ACC112 (cell line): ENCODE data around the gene SLC22A8.

ENCODE experiments used
- H2AFZ ChIP-seq: fragments of 200-600 bp; sonication (generic); one replicate; pipeline ENCODE4 v1.6.0; 2017; ENCODE audit warnings: antibody characterized with exemption, low read length; ENCODE audit not compliant: unreplicated experiment
- H3K27ac ChIP-seq: fragments of 200-600 bp; sonication (generic); 2 replicates; pipeline ENCODE4 v1.5.1; 2014; ENCODE audit warnings: low read depth, mild to moderate bottlenecking, antibody characterized with exemption, low read length, moderate library complexity
- H3K27me3 ChIP-seq: fragments of 200-600 bp; sonication (generic); 2 replicates; pipeline ENCODE4 v1.6.1; 2014; ENCODE audit warnings: mild to moderate bottlenecking, antibody characterized with exemption, low read length, moderate library complexity, mixed read lengths; ENCODE audit not compliant: insufficient read depth
- H3K36me3 ChIP-seq: fragments of 200-600 bp; sonication (generic); 2 replicates; pipeline ENCODE4 v1.6.1; 2016; ENCODE audit warnings: mild to moderate bottlenecking, antibody characterized with exemption, low read length, moderate library complexity, mixed read lengths; ENCODE audit not compliant: insufficient read depth
- H3K4me1 ChIP-seq: fragments of 200-600 bp; sonication (generic); one replicate; pipeline ENCODE4 v1.6.1; 2016; ENCODE audit warnings: low read length, mixed read lengths; ENCODE audit not compliant: insufficient read depth, unreplicated experiment, control insufficient read depth
- H3K4me3 ChIP-seq: fragments of 200-600 bp; sonication (generic); 2 replicates; pipeline ENCODE4 v1.5.1; 2014; ENCODE audit warnings: mild to moderate bottlenecking, low read depth, low read length
- H3K79me2 ChIP-seq: fragments of 200-600 bp; sonication (generic); one replicate; pipeline ENCODE4 v1.6.0; 2016; ENCODE audit warnings: low read length; ENCODE audit not compliant: control insufficient read depth, unreplicated experiment, insufficient read depth

SLC22A8 gene

GRCh38 chr11:63014408-63015055 is 1.1 kb downstream of the SLC22A8 start:
- no peaks in the 10 kb centered on the region for H3K79me2 ChIP-seq
- no peaks in the 10 kb centered on the region for H3K4me1 ChIP-seq
- no peak overlapping the region for H3K4me3 ChIP-seq
- no peaks in the 10 kb centered on the region for H3K36me3 ChIP-seq
- no peak overlapping the region for H3K27ac ChIP-seq
- H3K27me3 ChIP-seq, result peaks cover 64% of the 10 kb centered on the region
- H2AFZ ChIP-seq, result no peak overlapping the region

DNA sequence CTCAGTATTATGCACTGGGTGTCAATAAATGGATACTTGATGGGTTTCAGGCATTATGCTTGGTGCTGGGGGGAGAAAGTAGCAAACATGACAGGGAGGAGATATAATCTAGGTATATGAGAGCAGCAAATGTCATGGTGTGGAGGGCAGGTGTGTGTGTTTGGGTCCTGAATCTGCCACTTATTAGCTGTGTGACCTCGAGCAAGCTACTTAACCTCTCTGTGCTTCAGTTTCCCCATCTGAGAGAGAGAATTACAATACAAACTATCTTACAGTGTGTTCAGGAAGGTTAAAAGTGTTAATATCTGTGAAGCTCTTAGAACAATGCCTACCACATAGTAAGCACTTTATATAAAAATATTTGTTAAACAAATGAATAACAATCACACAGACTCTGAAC is 2.8 kb downstream of the SLC22A8 start:
- H3K36me3 ChIP-seq, result no peaks in the 10 kb centered on the region
- H3K79me2 ChIP-seq, result no peaks in the 10 kb centered on the region
- H3K27me3 ChIP-seq, result peaks cover 55% of the 10 kb centered on the region

GRCh38 chr11:63012430-63012829 is 3.2 kb downstream of the SLC22A8 start:
- Histone ChIP-seq H3K4me1 (no peaks in the 10 kb centered on the region), H3K27ac (no peak overlapping the region), H3K4me3 (no peak overlapping the region), H3K36me3 (no peaks in the 10 kb centered on the region), H3K79me2 (no peaks in the 10 kb centered on the region), H3K27me3 (peaks cover 51% of the 10 kb centered on the region), H2AFZ (no peak overlapping the region)

More for the DNA sequence above, 2.8 kb downstream of the SLC22A8 start:
- no peak overlapping the region for H2AFZ ChIP-seq
- H3K4me3 ChIP-seq, result no peak overlapping the region
- H3K4me1 ChIP-seq, result no peaks in the 10 kb centered on the region
- no peak overlapping the region for H3K27ac ChIP-seq

DNA sequence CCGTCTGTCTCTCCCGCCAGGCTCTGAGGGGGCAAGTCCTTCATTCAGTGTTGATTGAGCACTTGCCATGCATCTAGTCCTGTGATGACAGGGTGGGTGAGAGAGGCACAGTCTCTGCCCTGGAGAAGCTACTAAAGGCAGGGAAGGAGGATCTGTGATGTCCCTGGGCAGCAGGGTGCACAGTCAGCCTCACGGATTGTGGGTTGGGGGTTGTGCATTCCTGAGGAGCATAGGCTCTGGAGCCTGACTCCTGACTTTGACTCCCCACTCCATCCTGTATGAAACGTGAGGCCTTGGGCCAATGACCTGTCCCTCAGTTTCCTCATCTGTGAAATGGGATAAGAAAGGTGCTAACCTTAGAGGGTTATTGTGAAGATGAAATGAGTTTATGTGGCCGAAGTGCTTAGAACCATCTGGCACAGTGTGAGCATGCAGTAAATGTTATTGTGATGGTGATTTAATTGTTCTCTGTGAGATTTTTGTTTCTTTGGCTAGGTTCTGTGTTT is 4.7 kb downstream of the SLC22A8 start:
- peaks cover 51% of the 10 kb centered on the region for H3K27me3 ChIP-seq
- no peak overlapping the region for H2AFZ ChIP-seq
- H3K36me3 ChIP-seq, result no peaks in the 10 kb centered on the region
- no peaks in the 10 kb centered on the region for H3K79me2 ChIP-seq
- H3K4me3 ChIP-seq, result no peak overlapping the region
- no peaks in the 10 kb centered on the region for H3K4me1 ChIP-seq
- no peak overlapping the region for H3K27ac ChIP-seq

DNA sequence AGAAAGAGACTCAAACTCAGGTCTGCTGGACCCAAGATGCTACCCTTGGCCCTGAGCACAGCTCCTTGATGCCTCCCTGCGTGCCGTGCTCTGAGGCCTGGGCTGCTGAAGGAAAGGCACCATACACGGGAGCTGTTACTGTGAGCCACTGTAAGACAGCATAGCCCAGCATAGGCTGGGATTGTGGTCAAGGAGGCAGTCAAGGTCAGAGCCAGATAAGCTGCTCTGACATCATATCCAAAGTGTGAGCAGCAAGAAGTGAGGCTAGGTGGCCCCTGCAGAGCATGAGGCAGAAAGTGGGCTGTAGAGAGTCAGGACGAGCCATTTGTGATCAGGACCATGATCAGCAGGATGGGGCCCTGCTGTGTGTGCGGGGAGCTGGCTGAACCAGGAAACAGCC is 7.7 kb downstream of the SLC22A8 start:
- H3K36me3 ChIP-seq, result no peaks in the 10 kb centered on the region
- H3K79me2 ChIP-seq, result no peaks in the 10 kb centered on the region
- H3K4me1 ChIP-seq, result no peaks in the 10 kb centered on the region
- no peak overlapping the region for H3K4me3 ChIP-seq
- H2AFZ ChIP-seq, result no peak overlapping the region
- H3K27me3 ChIP-seq, result peaks cover 57% of the 10 kb centered on the region
- no peak overlapping the region for H3K27ac ChIP-seq

DNA sequence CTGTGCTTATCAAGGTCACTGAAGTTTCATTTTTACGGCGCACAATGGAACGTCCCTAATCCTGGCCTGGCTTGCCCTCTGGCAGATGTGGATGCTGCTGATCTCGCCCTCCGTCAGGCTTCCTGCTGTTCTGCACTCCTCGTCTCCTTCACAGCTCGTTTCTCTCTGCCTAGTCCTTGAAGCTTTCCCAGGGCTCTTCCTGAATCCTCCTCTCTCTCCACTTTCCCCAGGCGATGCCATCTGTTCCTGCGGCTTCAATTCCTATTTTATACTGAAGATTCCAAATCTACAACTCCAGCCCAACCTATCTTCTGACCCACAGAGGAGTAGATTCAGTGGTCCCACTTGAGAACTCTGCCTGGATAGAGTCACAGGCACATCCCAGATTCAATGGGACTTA is 14.2 kb downstream of the SLC22A8 start:
- no peak overlapping the region for H3K4me3 ChIP-seq

DNA sequence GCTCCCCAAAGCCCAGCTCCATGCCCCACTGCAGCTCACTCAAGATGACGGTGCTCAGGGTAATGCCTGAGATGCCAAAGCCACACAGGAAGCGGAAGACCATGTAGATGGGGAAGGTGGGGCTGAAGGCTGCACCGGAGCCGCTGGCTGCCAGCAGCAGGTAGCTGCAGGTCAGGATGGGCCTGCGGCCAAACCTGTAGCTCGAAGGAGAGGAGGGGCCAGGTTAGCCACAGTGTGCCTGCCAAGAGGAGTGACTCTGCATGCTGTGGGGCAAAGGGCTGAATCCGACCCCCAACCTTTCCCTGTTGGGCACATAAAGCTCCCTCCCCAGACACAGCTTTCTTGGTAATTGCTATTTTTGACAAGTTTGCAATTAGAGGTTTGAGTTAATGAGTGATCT is 16.0 kb downstream of the SLC22A8 start:
- H3K4me3 ChIP-seq, result no peak overlapping the region
- no peak overlapping the region for H3K27ac ChIP-seq
- H3K79me2 ChIP-seq, result no peaks in the 10 kb centered on the region
- peaks cover 59% of the 10 kb centered on the region for H3K27me3 ChIP-seq
- no peak overlapping the region for H2AFZ ChIP-seq
- no peaks in the 10 kb centered on the region for H3K36me3 ChIP-seq
- H3K4me1 ChIP-seq, result no peaks in the 10 kb centered on the region

More for the DNA sequence above, 14.2 kb downstream of the SLC22A8 start:
- Histone ChIP-seq H3K27ac (no peak overlapping the region), H2AFZ (no peak overlapping the region), H3K27me3 (peaks cover 64% of the 10 kb centered on the region), H3K36me3 (no peaks in the 10 kb centered on the region), H3K4me1 (no peaks in the 10 kb centered on the region), H3K79me2 (no peaks in the 10 kb centered on the region)

DNA sequence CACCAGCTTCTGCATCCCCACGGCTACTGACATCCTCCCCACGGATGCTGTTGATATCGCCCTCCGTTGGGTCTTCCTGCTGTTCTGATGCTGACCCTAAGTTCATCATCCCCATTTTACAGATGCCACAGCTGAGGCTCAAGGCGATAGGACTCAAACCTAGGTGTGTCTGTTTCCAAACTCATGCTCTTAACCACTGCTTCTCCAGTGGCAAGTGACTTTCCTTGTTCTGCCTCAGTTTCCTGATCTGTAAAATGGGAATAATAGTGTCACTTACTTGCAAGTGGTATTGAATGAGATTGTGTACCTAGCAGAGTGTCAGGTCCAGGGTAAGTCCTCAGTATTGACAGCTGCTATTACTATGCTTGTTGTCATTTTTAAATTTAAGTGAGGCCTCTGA is 16.5 kb downstream of the SLC22A8 start:
- Histone ChIP-seq H3K4me3 (no peak overlapping the region), H3K27ac (no peak overlapping the region), H3K79me2 (no peaks in the 10 kb centered on the region), H3K36me3 (no peaks in the 10 kb centered on the region), H3K27me3 (peaks cover 59% of the 10 kb centered on the region), H2AFZ (no peak overlapping the region), H3K4me1 (no peaks in the 10 kb centered on the region)

GRCh38 chr11:62996271-62996670 is 19.4 kb downstream of the SLC22A8 start:
- Histone ChIP-seq H3K4me3 (no peak overlapping the region), H3K79me2 (no peaks in the 10 kb centered on the region), H3K27me3 (peaks cover 69% of the 10 kb centered on the region), H3K4me1 (no peaks in the 10 kb centered on the region), H2AFZ (no peak overlapping the region), H3K27ac (no peak overlapping the region), H3K36me3 (no peaks in the 10 kb centered on the region)

GRCh38 chr11:62994775-62995174 is 20.9 kb downstream of the SLC22A8 start:
- Histone ChIP-seq H3K4me1 (no peaks in the 10 kb centered on the region), H3K27me3 (peaks cover 79% of the 10 kb centered on the region), H2AFZ (no peak overlapping the region), H3K27ac (no peak overlapping the region), H3K4me3 (no peak overlapping the region), H3K36me3 (no peaks in the 10 kb centered on the region), H3K79me2 (no peaks in the 10 kb centered on the region)

- no peaks in the 10 kb centered on the region for H3K36me3 ChIP-seq
- no peak overlapping the region for H3K27ac ChIP-seq
- H3K4me3 ChIP-seq, result no peak overlapping the region
- H3K27me3 ChIP-seq, result peaks cover 88% of the 10 kb centered on the region
- H3K4me1 ChIP-seq, result no peaks in the 10 kb centered on the region
- no peaks in the 10 kb centered on the region for H3K79me2 ChIP-seq
- H2AFZ ChIP-seq, result no peak overlapping the region
These were observed 27.4 kb downstream of the SLC22A8 start for GRCh38 chr11:62988276-62988675.
